Lower leg skin (tissue), 3 donors: ENCODE data around the gene PDGFRA.

Experiments used
- CTCF ChIP-seq, 3 donors: fragments of 450-650 bp; IDR thresholded peaks; one replicate each; pipeline ENCODE4 v1.5.1; 2016; ENCODE audit warnings: antibody characterized with exemption in 3 of 3, mild to moderate bottlenecking in 3 of 3, moderate library complexity in 2 of 3
- POLR2A ChIP-seq, 2 donors: fragments of 450-650 bp; IDR thresholded peaks; one replicate each; pipeline ENCODE4 v1.6.1; 2016 to 2017; ENCODE audit warnings: antibody characterized with exemption in 2 of 2, mild to moderate bottlenecking in 1 of 2, moderate library complexity in 1 of 2

GRCh38 chr4:54234497-54235205, 5.6 kb downstream of the PDGFRA start:
- TF ChIP-seq POLR2A (IDR thresholded peaks at IDR 0.05) (no peak), CTCF (IDR thresholded peaks at IDR 0.05) (no peak)
